HG03196 (cell line): ENCODE measurements around the gene DELE1.
"Not testable (repeated sequence)": the region's sequence is repeated elsewhere in the genome, so short reads cannot be mapped to it uniquely, and the experiment has no call there.

Source experiments
- ATAC-seq: cut with Tn5 transposase; IDR thresholded peaks from one replicate; pipeline ENCODE4 v1.9.1; 2021; ENCODE audit not compliant: unreplicated experiment

DELE1 gene

GRCh38 chr5:141922827-141923447 lies 734 bp upstream of the DELE1 start:
- not testable (repeated sequence) for ATAC-seq

GRCh38 chr5:141926434-141926833 lies 2.8 kb downstream of the DELE1 start:
- no peak for ATAC-seq

- ATAC-seq = no peak
Measured at GRCh38 chr5:141928051-141928450, 4.4 kb downstream of the DELE1 start.

GRCh38 chr5:141929398-141930058 lies 5.9 kb downstream of the DELE1 start:
- ATAC-seq = no peak

- no peak for ATAC-seq
Measured at GRCh38 chr5:141931694-141932093, 8.0 kb downstream of the DELE1 start.

GRCh38 chr5:141933151-141933550 lies 9.5 kb downstream of the DELE1 start:
- no peak for ATAC-seq

- no peak for ATAC-seq
Measured at GRCh38 chr5:141934099-141934844, 10.6 kb downstream of the DELE1 start.

- no peak for ATAC-seq
Measured at GRCh38 chr5:141935538-141935937, 11.9 kb downstream of the DELE1 start.

GRCh38 chr5:141940695-141941271 lies 17.1 kb downstream of the DELE1 start:
- ATAC-seq = no peak

GRCh38 chr5:141941307-141941706 lies 17.6 kb downstream of the DELE1 start:
- no peak for ATAC-seq

- ATAC-seq = no peak
Measured at GRCh38 chr5:141941779-141942178, 18.1 kb downstream of the DELE1 start.

GRCh38 chr5:141942185-141942857 lies 18.6 kb downstream of the DELE1 start:
- no peak for ATAC-seq

GRCh38 chr5:141944076-141944475 lies 20.4 kb downstream of the DELE1 start:
- no peak for ATAC-seq

GRCh38 chr5:141945511-141946051 lies 21.9 kb downstream of the DELE1 start:
- ATAC-seq = no peak

GRCh38 chr5:141947316-141947715 lies 23.6 kb downstream of the DELE1 start:
- ATAC-seq = no peak

- ATAC-seq = no peak
Measured at GRCh38 chr5:141948812-141949211, 25.1 kb downstream of the DELE1 start.

- no peak for ATAC-seq
Measured at GRCh38 chr5:141949511-141949910, 25.8 kb downstream of the DELE1 start.

- no peak for ATAC-seq
Measured at GRCh38 chr5:141950207-141951005, 26.7 kb downstream of the DELE1 start.

GRCh38 chr5:141951332-141951781 lies 27.7 kb downstream of the DELE1 start:
- peak; percentile 51 for ATAC-seq

- no peak for ATAC-seq
Measured at GRCh38 chr5:141952020-141952419, 28.3 kb downstream of the DELE1 start.
